HAP-1 (cell line): ENCODE data around the gene RBMS1.

Experiments
- DNase-seq, 2 experiments: peaks; one replicate each; pipeline ENCODE4 v3.0.0-alpha.2; 2016 to 2020; ENCODE audit warnings: low spot score in 2 of 2
- H3K27me3 ChIP-seq: fragments of 250-450 bp; sonication (Bioruptor Pico); 2 replicates; pipeline ENCODE4 v1.5.1; 2020; ENCODE audit warnings: low read depth, mild to moderate bottlenecking, moderate library complexity
- H3K36me3 ChIP-seq: fragments of 250-450 bp; sonication (Bioruptor Pico); replicated peaks from 2 replicates; pipeline ENCODE4 v1.5.1; 2020; ENCODE audit warnings: mild to moderate bottlenecking
- H3K4me1 ChIP-seq: fragments of 250-450 bp; sonication (Bioruptor Pico); 2 replicates; pipeline ENCODE4 v1.5.1; 2020; ENCODE audit warnings: mild to moderate bottlenecking
- H3K4me3 ChIP-seq: fragments of 250-450 bp; sonication (Bioruptor Pico); 2 replicates; pipeline ENCODE4 v1.5.1; 2020; ENCODE audit warnings: mild to moderate bottlenecking, moderate library complexity
- H3K9me3 ChIP-seq: fragments of 250-450 bp; sonication (Bioruptor Pico); 2 replicates; pipeline ENCODE4 v1.5.1; 2020; ENCODE audit warnings: mild to moderate bottlenecking, moderate library complexity
- in situ Hi-C: fragments of 300-500 bp; cut with MboI; formaldehyde crosslinking; loops from 3 replicates; pipeline ENCODE4 v1.14.3; 2020; ENCODE audit warnings: low sequenced_read_pairs, inconsistent platforms, mixed read lengths

The RBMS1 gene

GRCh38 chr2:160471950-160472349 is 21.7 kb downstream of the RBMS1 start:
- Histone ChIP-seq H3K36me3 (no peaks in the 10 kb centered on the region), H3K9me3 (no peaks in the 10 kb centered on the region), H3K4me1 (peaks cover 35% of the 10 kb centered on the region), H3K27me3 (no peaks in the 10 kb centered on the region), H3K4me3 (no peak overlapping the region)
- in situ Hi-C loops = no loop called here
- DNase-seq = no peak

DNA sequence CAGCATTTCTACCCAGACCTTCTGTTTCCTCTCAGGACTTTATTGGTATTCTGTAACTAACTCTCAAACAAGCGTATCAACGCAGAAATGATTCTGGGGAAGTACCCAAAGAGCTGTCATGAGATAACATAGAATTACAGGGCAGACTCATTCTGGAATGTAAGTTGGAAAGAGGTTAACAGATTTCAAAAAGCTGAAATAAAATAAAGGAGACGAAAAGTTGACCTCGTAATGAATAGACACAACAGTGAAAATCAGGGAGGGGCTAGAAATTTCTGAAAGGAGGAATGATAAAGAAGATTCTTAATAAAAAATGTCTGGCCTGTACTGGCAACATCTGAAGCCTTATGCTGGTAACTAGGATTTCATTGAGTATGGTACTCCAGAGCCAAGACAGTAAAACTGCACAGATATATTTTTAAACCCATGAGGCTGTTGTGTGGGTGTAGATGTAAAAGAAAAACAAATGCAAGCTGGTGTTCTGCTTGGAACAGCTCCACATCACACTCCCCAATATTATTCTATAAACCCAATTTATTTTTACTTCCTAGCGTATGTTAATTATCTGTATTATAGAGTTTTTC is 23.9 kb downstream of the RBMS1 start:
- in situ Hi-C loops = no loop called here
- Histone ChIP-seq H3K4me1 (peaks cover 27% of the 10 kb centered on the region), H3K4me3 (no peak overlapping the region), H3K9me3 (no peaks in the 10 kb centered on the region), H3K36me3 (no peaks in the 10 kb centered on the region), H3K27me3 (no peaks in the 10 kb centered on the region)
- DNase-seq = no peak

GRCh38 chr2:160469164-160469563 is 24.4 kb downstream of the RBMS1 start:
- Histone ChIP-seq H3K36me3 (no peaks in the 10 kb centered on the region), H3K9me3 (no peaks in the 10 kb centered on the region), H3K27me3 (no peaks in the 10 kb centered on the region), H3K4me3 (no peak overlapping the region), H3K4me1 (peaks cover 22% of the 10 kb centered on the region)
- in situ Hi-C loops = no loop called here
- DNase-seq = no peak

DNA sequence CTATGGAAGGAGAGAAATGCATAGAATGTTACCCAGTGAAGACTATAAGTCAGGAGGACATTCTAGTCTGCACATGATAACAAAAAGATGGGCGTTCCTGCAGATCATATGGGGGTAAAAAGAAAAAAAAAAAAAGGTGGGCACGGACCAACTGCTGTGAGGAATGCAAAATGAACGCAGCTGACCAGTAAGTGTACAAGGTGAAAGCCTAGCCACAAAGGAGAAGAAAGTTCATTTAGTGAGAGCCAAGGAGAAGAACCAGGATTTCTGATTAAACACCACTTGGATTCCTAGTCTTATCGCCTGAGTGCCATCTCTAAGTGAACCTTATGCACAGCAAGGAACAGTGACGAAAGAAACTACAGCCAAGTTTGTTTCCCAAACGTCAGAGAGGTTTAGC is 26.5 kb downstream of the RBMS1 start:
- no peaks in the 10 kb centered on the region for H3K9me3 ChIP-seq
- H3K4me1 ChIP-seq = peaks cover 12% of the 10 kb centered on the region
- H3K4me3 ChIP-seq = no peak overlapping the region
- in situ Hi-C loops = no loop called here
- no peaks in the 10 kb centered on the region for H3K36me3 ChIP-seq
- DNase-seq = no peak
- H3K27me3 ChIP-seq = no peaks in the 10 kb centered on the region

DNA sequence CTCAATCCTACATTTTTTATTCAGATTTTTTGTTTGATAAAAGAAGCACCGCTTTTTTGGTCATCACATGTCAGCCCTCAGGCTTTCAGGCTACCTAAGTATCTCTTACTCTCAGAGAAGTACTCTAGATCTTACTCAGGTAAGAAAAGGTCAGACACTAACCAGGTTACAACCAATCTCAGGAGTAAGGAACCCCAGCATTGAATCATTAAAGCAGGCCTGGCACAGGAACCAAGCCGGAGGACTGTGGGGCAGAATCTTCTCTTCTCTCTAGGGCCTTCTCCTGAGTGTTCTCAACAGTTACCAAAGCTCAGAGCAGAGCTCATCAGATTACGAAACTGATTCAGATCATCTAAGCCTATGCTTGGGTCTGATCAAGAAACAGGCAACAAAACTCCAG is 28.2 kb downstream of the RBMS1 start:
- DNase-seq = no peak
- Histone ChIP-seq H3K36me3 (no peaks in the 10 kb centered on the region), H3K27me3 (no peaks in the 10 kb centered on the region), H3K4me3 (no peak overlapping the region), H3K4me1 (peaks cover 8% of the 10 kb centered on the region), H3K9me3 (no peaks in the 10 kb centered on the region)
- in situ Hi-C loops = no loop called here

DNA sequence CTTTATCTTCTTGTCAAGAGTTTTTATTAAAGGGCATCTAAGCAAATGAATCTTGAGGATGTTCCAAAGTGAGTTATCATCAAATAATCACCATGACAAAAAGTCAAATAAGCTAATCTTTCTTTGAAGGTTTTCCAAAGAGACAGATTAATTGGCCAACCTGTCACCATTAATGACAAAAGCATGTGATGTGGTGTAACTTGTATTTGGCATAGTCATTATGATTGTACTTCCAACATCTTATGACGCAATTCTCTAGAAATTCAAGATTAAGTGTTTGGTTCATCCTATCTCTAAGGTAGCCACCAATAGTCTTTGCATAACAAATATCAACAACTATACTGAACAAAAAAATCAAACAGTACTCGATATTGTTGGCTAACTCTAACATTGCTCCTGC is 28.6 kb downstream of the RBMS1 start:
- Histone ChIP-seq H3K9me3 (no peaks in the 10 kb centered on the region), H3K4me3 (no peak overlapping the region), H3K4me1 (peaks cover 8% of the 10 kb centered on the region), H3K36me3 (no peaks in the 10 kb centered on the region), H3K27me3 (no peaks in the 10 kb centered on the region)
- in situ Hi-C loops = no loop called here
- no peak for DNase-seq

DNA sequence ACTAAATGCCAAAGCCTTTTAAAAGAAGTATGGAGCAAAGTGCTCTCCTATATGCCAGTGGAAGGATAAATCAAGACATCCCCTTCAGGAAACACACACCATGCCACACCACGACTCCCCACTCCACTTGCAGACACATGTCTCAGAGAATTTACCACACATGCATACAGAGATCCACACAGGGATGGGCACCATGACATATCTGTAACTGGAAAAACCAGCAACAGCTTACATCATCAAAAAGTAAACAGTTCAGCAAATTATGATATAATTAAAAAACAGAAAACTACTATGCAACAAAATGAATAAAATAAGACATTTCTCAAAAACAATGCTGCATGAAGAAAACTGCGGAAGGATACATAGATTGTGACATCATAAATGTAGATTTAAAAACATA is 29.6 kb downstream of the RBMS1 start:
- no peak for DNase-seq
- Histone ChIP-seq H3K36me3 (no peaks in the 10 kb centered on the region), H3K27me3 (no peaks in the 10 kb centered on the region), H3K4me3 (no peak overlapping the region), H3K9me3 (no peaks in the 10 kb centered on the region), H3K4me1 (peaks cover 8% of the 10 kb centered on the region)
- in situ Hi-C loops = no loop called here

DNA sequence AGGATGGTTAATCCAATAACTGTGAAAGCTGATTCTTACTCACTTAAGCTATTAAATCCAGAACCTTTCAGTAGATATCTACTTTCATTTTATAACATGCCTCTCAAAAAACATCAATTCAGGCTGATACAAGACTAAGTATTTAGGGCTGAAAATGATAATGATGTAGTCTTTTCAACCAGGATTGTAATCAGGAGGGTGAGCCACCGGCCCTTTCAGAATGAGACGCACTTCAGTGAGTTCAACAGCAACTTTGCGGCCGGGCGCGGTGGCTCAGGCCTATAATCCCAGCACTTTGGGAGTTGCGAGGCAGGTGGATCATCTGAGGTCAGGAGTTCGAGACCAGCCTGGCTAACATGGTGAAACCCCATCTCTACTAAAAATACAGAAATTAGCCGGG is 30.4 kb downstream of the RBMS1 start:
- Histone ChIP-seq H3K4me3 (no peak overlapping the region), H3K4me1 (peaks cover 8% of the 10 kb centered on the region), H3K36me3 (no peaks in the 10 kb centered on the region), H3K9me3 (no peaks in the 10 kb centered on the region), H3K27me3 (no peaks in the 10 kb centered on the region)
- in situ Hi-C loops = no loop called here
- DNase-seq = no peak

GRCh38 chr2:160460333-160460731 is 33.3 kb downstream of the RBMS1 start:
- no peak overlapping the region for H3K4me3 ChIP-seq
- H3K4me1 ChIP-seq = peaks cover 8% of the 10 kb centered on the region
- no peaks in the 10 kb centered on the region for H3K9me3 ChIP-seq
- no peaks in the 10 kb centered on the region for H3K36me3 ChIP-seq
- no peak for DNase-seq
- no peaks in the 10 kb centered on the region for H3K27me3 ChIP-seq
- in situ Hi-C loops = no loop called here

DNA sequence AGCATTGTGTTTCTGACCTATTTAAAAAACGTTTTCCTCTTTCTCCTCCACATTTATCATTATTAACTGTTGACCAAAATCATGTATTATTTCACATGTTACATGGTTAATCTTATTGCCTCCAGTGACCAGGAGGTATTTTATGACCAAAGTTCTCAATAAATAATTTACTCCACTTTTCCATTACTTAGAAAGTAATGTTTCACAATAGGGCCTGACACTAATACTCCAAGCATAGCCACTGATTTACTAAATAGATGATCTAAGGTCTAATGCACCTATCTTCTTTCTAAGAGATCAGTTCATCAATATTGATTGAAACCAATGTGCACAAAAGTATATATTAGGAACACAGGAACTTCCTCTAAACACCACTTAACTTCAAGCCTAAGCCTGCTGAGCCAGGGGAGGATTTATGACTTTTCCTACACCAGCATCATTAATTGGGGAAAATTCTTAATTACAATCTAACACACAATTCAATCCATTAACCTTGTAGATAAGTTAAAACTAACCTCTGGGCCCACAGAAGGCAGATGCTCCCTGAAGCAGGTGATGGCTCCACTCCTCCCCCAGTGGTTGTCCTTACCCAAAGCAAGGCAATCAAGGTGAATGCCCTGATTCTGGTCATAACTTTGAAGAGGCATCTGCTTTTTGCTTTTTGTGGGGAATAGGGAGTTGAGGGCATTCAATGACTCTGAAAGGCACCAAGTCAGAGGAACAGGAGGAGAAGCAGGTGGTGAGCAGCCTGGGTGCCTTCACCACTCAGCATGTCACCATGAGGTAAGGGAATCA is 33.9 kb downstream of the RBMS1 start:
- peaks cover 8% of the 10 kb centered on the region for H3K4me1 ChIP-seq
- no peak for DNase-seq
- no peak overlapping the region for H3K4me3 ChIP-seq
- no peaks in the 10 kb centered on the region for H3K9me3 ChIP-seq
- no peaks in the 10 kb centered on the region for H3K36me3 ChIP-seq
- in situ Hi-C loops = no loop called here
- no peaks in the 10 kb centered on the region for H3K27me3 ChIP-seq

- no peaks in the 10 kb centered on the region for H3K27me3 ChIP-seq
- in situ Hi-C loops = no loop called here
- peaks cover 4% of the 10 kb centered on the region for H3K4me1 ChIP-seq
- no peaks in the 10 kb centered on the region for H3K9me3 ChIP-seq
- DNase-seq = no peak
- no peaks in the 10 kb centered on the region for H3K36me3 ChIP-seq
- no peak overlapping the region for H3K4me3 ChIP-seq
Measured at GRCh38 chr2:160458718-160459453, 34.7 kb downstream of the RBMS1 start.

DNA sequence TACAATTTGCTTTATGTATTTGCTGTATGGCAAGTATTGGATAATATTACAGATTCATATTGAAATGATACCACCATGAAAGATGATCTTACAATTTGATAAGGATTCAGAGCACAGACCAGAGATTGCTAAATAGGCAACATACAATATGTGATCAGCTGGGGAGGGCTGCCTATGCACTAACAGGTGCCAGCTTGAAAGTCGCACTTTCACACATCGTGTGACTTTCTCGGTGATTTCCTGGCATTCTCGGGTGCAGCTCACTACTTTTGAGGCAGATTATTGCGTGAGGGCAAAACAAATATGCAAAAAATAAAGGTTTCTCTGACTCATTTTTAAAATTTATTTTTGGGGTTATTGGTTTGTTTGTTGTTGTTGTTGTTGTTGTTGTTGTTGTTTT is 36.0 kb downstream of the RBMS1 start:
- no peaks in the 10 kb centered on the region for H3K36me3 ChIP-seq
- in situ Hi-C loops = no loop called here
- no peak overlapping the region for H3K4me3 ChIP-seq
- no peaks in the 10 kb centered on the region for H3K9me3 ChIP-seq
- DNase-seq = no peak
- no peaks in the 10 kb centered on the region for H3K27me3 ChIP-seq
- no peaks in the 10 kb centered on the region for H3K4me1 ChIP-seq

DNA sequence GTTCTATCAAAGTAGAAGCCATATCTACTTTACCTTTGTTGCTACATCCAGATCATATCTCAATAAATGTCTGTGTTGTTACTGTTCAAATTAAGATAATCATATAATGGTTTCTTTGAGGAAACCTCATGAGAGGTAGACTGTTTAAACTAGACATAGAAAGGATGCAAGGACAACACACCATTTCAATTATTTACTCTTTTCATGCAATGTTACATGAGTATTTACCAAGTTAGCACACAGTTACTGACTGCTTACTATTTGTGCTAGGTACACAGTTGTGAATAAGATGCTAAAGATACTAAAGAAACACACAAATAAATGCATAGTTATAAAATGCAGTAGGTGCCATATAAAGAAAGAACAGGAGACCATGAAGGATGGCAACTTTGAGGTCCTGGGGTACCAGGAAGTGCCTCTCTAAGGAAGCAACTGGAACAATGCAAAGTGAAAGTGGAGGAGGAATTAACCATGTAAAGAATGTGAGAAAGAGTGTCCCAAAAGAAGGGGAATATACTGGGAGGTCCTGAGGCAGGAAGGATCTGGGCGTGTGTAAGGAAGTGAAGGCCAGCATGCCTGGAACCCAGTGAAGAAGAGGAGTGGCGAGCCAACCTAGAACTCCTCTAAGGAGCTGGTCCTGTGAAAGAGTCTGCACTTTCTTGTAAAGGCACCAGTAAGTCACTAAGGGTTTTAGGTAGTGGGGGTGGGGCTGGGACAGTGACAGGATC is 39.4 kb downstream of the RBMS1 start:
- no peaks in the 10 kb centered on the region for H3K36me3 ChIP-seq
- in situ Hi-C loops = no loop called here
- no peak for DNase-seq
- H3K4me3 ChIP-seq = no peak overlapping the region
- no peaks in the 10 kb centered on the region for H3K27me3 ChIP-seq
- no peaks in the 10 kb centered on the region for H3K9me3 ChIP-seq
- no peaks in the 10 kb centered on the region for H3K4me1 ChIP-seq
